Measurements from ENCODE around the gene ARL6IP6. TPM values are rescaled to one million over a fixed set of nuclear protein-coding genes. Genes with fewer than 3 reads are reported as not detected.
A peak's percentile ranks its signal among the peaks of the same experiment; 100 is the strongest.

ARL6IP6 gene
- total and polyA plus RNA-seq, 2 of the 13 experiments (the other 11 are each of a cell fraction or from before 2014, with no cell fraction given) = 45.0 to 65.9 TPM

GRCh38 chr2:152718076-152718908 lies at the start of gene ARL6IP6 (continued):
- TF ChIP-seq ARID3A (IDR thresholded peaks at IDR 0.05; ENCODE audit: low read depth, low read length) (peak; percentile 23), RCOR2 (CRISPR knock-in tag; IDR thresholded peaks at IDR 0.05) (no peak), ZSCAN29 (CRISPR knock-in tag; conservative IDR thresholded peaks at IDR 0.05) (peak; percentile 31; the same call in 1 of the 2 replicates), ZNF432 (CRISPR knock-in tag; IDR thresholded peaks at IDR 0.05; ENCODE audit: borderline replicate concordance) (no peak), NFRKB (IDR thresholded peaks at IDR 0.05) (no peak), PHB2 (IDR thresholded peaks at IDR 0.05; ENCODE audit: partially characterized antibody) (no peak), ZFYVE20 (CRISPR knock-in tag; IDR thresholded peaks at IDR 0.05; ENCODE audit: borderline replicate concordance, low read depth) (no peak), IRF1 (CRISPR knock-in tag; IDR thresholded peaks at IDR 0.05; ENCODE audit: low read depth) (no peak), GABPA (IDR thresholded peaks at IDR 0.05; ENCODE audit: low read depth, low read length) (no peak), GABPA (CRISPR knock-in tag; IDR thresholded peaks at IDR 0.05; ENCODE audit: low read depth) (no peak; the same call in 1 of the 2 replicates), ZNF441 (CRISPR knock-in tag; IDR thresholded peaks at IDR 0.05; ENCODE audit: borderline replicate concordance) (peak; percentile 73), PHF5A (CRISPR knock-in tag; IDR thresholded peaks at IDR 0.05; ENCODE audit: low read depth, unreplicated experiment) (peak; percentile 73), RFX1 (IDR thresholded peaks at IDR 0.05) (no peak), ZNF572 (CRISPR knock-in tag; IDR thresholded peaks at IDR 0.05) (no peak), ARNT (IDR thresholded peaks at IDR 0.05) (no peak), BCL3 (CRISPR knock-in tag; IDR thresholded peaks at IDR 0.05) (peak; percentile 90), TIGD3 (CRISPR knock-in tag; IDR thresholded peaks at IDR 0.05; ENCODE audit: borderline replicate concordance) (peak; percentile 98), ZFP91 (CRISPR knock-in tag; IDR thresholded peaks at IDR 0.05; ENCODE audit: borderline replicate concordance) (peak; percentile 88), SMARCE1 (IDR thresholded peaks at IDR 0.05; ENCODE audit: borderline replicate concordance) (no peak), AKAP8 (CRISPR knock-in tag; IDR thresholded peaks at IDR 0.05) (peak; percentile 94), ELF1 (CRISPR knock-in tag; IDR thresholded peaks at IDR 0.05) (peak; percentile 51), ZNF781 (CRISPR knock-in tag; IDR thresholded peaks at IDR 0.05; ENCODE audit: borderline replicate concordance, not compliant biosample characterization) (no peak), ZNF253 (CRISPR knock-in tag; IDR thresholded peaks at IDR 0.05; ENCODE audit: borderline replicate concordance) (peak; percentile 81), NR2C2 (CRISPR knock-in tag; IDR thresholded peaks at IDR 0.05; ENCODE audit: borderline replicate concordance) (no peak), ZFP1 (CRISPR knock-in tag; IDR thresholded peaks at IDR 0.05) (no peak)
